Measurements from ENCODE around the gene PCDH10.

The PCDH10 gene

DNA sequence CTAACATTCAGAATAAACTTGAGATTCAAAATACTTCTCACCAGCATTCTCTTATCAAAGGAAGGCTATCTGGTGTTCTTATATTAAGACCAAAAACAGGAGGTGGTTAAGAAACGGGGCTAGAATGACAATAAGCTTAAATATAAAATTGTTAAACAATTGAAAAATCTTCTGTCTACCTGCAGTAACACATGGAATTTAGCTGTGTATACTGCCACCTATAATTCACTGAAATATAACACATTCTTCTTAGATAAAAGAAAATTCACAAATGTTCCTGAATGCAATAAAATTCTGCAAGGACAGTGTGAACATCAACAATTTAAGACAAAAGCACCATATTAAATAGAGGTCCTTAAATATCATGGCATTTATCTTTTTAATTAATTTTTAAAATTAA, 11.5 kb upstream of the PCDH10 start:
- FAIRE-seq, result no peak
- TF ChIP-seq POLR2A (IDR thresholded peaks at IDR 0.05; ENCODE audit: low read depth, low read length) (no peak), TAF1 (IDR thresholded peaks at IDR 0.05; ENCODE audit: borderline replicate concordance, low read depth, low read length) (no peak)

DNA sequence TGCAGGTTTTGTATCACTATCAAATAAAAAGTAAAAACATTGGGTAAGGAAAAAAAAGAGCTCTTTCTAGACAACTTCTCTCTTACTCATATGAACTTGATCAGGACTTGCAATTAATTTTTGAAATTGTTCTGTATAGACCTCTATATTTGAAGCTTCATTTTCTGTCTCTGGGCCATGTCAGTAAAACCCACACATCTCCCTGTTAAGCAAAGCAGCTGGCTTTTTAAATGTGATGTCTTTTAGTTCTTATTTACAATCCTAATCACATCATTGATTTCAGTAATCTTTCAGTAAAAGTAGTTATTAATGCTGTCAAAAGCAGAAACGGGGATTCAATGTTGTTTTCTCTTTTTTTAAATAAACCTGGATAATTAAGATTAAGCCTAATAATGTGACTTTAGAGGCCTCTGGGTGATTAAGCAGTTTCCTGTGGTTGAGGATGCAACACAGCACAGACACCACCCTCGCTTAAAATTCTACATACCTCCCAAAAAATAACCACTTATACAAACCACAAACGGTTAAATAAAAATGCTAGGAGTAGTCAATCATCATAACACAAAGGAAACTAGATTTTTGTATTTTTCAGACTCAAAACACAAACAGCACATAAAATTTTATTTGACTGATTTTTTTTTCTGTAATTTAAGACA, 5.2 kb upstream of the PCDH10 start:
- FAIRE-seq (no peak), DNase-seq (ENCODE audit: insufficient read length) (no peak)
- no peak for TF ChIP-seq POLR2A (IDR thresholded peaks at IDR 0.05; ENCODE audit: low read depth, low read length)
- TF ChIP-seq TAF1 (IDR thresholded peaks at IDR 0.05; ENCODE audit: borderline replicate concordance, low read depth, low read length), result no peak
- no peak for TF ChIP-seq POLR2AphosphoS5 (IDR thresholded peaks at IDR 0.05; ENCODE audit: low read depth, low read length)

More for the DNA sequence above, 11.5 kb upstream of the PCDH10 start:
- no peak for DNase-seq (ENCODE audit: insufficient read length)

DNA sequence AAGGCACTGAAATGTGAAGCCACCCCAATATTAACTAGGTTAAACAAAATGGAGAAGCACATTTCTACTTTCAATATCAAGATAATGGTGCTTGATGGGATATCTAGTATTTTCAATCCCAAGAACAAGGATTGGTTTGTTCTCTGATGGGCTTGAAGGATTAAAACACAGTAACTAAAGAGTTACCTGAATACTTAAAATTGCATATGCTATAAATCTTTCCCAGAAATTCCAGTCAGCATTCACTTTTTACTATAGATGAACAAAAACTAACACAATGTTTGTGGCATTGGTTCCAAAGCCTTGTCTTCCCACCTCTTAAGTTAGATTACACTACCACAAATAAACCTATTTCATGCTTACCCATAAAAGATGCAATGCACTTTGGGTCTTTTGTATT, 3.9 kb upstream of the PCDH10 start:
- DNase-seq (ENCODE audit: insufficient read length), result no peak
- no peak for FAIRE-seq
- TF ChIP-seq TAF1 (IDR thresholded peaks at IDR 0.05; ENCODE audit: borderline replicate concordance, low read depth, low read length), result no peak
- TF ChIP-seq POLR2A (IDR thresholded peaks at IDR 0.05; ENCODE audit: low read depth, low read length), result no peak
- no peak for TF ChIP-seq POLR2AphosphoS5 (IDR thresholded peaks at IDR 0.05; ENCODE audit: low read depth, low read length)

DNA sequence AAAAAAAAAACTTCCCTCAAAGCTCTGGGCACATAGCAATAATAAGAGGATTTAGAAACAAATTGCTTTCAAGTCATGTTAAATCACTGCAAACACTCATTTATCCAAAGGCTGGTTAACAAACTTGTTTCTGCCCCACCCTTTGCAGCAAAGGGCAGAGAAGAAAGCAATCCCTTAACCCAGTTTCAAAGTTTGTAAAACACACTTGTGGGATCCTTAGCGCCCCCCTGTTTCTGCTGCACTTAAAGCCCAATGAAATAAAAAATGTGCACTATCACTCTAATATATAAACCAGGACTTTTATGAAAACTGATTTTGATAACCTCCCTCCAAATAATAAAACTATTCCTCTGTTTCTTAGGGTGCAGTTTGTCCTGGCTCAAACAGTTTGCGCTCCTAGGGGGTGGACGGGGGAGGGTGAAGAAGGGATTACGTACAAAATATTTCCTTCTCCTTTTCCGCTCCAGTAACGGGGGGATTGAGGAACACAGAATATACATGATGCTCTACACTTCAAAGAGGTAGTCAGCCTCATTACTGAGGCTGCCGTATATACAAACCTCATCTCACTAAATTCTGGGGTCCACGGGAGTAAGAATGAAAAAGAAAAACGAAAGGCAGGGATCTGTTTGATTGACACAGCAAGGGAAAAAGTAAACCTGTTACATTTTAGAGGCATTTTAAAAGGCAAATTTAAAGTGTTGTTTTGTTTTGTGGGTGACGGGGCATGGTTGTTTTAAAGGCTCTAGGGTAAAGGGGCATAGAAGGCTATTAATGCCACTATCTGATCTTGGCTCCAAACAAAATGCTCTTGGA, 3.1 kb upstream of the PCDH10 start:
- FAIRE-seq (no peak), DNase-seq (ENCODE audit: insufficient read length) (no peak)
- TF ChIP-seq TAF1 (IDR thresholded peaks at IDR 0.05; ENCODE audit: borderline replicate concordance, low read depth, low read length) (no peak), POLR2AphosphoS5 (IDR thresholded peaks at IDR 0.05; ENCODE audit: low read depth, low read length) (no peak), POLR2A (IDR thresholded peaks at IDR 0.05; ENCODE audit: low read depth, low read length) (no peak)

DNA sequence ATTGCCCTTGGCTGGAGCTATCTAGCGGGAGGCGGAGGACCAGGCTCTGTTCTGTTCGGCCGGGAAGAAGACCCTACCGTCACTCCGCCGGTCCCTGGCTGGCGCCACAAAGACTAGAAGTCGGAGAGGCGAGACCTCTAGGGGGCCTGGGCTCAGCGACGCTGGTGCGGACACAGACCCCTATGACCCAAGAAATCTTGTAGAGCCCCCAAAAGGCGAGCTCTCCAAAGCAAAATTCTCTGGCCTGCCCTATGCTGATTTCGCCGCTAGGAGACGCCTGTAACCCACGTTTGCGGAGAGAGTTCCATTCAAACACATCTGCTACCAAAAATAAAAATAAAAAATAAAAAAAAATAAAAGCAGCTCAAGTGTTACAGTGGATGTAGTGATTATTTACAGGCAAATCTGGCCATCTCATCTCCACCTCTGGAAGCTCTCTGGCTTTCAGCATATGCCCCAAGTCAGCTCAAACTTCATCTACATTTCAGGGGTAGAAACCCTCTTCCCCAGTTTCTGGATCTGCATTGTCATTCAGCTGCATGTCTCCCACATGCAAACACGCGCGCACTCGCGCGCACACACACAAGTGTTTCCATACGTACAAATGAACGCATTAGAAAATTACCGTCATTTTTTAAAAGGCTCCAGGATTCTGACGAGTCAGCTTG, 2.4 kb upstream of the PCDH10 start:
- DNase-seq (ENCODE audit: insufficient read length), result no peak
- TF ChIP-seq POLR2A (IDR thresholded peaks at IDR 0.05; ENCODE audit: low read depth, low read length) (no peak), TAF1 (IDR thresholded peaks at IDR 0.05; ENCODE audit: borderline replicate concordance, low read depth, low read length) (no peak), POLR2AphosphoS5 (IDR thresholded peaks at IDR 0.05; ENCODE audit: low read depth, low read length) (no peak)
- no peak for FAIRE-seq

DNA sequence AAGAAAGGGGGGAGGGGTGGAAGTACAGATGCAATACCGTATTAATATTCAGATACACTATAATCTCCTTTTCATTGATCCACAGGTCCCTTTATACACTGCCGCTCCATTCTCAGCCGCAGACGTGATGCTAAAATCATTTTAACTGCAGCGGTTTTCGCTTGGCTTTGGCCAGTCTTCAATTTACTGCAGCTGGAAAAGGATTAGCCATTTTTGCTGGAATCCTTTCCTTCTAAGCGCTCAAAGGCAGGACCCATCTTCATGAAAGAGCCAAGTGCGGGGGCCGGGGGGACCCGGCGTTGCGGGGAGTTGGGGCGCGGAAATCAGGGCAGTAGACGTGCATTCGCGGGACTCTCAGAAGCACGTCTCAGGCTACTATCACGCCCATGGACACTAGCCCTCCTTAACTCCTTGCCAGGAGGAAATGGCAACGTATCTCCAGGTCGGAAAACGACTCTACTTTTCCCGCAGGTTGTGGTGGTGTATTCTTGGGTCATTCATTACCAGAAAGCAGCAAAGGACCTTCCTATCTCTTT, 1.7 kb upstream of the PCDH10 start:
- DNase-seq (ENCODE audit: insufficient read length) (no peak), FAIRE-seq (no peak)
- no peak for TF ChIP-seq POLR2AphosphoS5 (IDR thresholded peaks at IDR 0.05; ENCODE audit: low read depth, low read length)

DNA sequence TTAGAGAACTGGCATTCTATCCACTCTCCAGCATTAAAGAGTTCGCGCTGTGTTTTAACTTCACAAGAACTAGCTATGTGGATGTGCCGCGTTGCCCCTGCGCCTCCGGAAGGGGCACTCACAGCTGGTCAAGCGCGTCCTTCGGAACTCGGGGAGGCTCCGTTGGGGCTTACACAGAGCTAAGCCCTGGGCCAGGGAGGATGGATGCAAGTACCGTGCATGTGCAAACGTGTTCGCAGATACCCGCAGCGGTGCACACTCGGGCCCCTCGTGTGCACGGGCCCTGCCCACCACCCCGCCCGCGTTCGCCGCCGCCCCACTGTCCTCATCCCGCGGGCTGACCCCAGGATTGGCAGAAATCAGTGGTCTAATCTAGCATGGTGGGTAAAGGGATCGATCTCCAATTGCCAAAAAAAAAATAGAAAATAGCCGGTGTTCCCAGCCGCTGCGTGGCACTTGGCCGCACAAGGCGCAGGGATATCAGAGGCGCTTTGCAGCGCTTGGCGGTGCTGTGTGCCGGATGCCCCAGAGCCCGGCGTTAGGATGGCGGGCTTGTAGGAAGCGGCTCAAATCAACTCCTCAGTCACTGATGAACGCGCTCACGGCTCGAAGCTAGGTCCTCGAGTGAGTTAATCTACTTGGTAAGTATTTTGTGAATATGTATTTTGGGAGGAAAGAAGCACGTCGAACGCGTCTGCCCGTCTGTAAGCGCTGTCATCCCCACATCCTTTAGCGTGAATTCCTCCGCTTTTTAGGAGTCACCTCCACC, 989 bp upstream of the PCDH10 start:
- DNase-seq (ENCODE audit: insufficient read length), result no peak
- TF ChIP-seq POLR2A (IDR thresholded peaks at IDR 0.05; ENCODE audit: low read depth, low read length), result no peak
- TF ChIP-seq POLR2AphosphoS5 (IDR thresholded peaks at IDR 0.05; ENCODE audit: low read depth, low read length), result no peak
- TF ChIP-seq TAF1 (IDR thresholded peaks at IDR 0.05; ENCODE audit: borderline replicate concordance, low read depth, low read length), result no peak
- no peak for FAIRE-seq

DNA sequence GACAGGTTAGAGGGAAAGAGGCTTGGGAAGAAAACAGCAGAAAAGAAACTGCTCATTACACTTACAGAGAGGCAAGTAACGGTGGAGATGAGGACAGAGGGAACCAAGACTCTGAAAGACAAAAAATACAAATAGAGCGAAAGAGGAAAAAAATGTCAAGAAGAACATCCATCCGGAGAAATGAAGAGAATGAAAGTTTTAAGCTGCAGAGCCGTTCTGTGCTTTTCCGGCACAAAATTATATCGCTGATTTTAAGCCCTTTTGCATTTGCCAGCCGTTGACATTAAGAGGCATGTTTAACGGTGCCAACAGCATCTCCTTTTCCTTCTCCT, 236 bp downstream of the PCDH10 start:
- no peak for DNase-seq (ENCODE audit: insufficient read length)
- no peak for TF ChIP-seq TAF1 (IDR thresholded peaks at IDR 0.05; ENCODE audit: borderline replicate concordance, low read depth, low read length)
- no peak for TF ChIP-seq POLR2A (IDR thresholded peaks at IDR 0.05; ENCODE audit: low read depth, low read length)
- no peak for TF ChIP-seq POLR2AphosphoS5 (IDR thresholded peaks at IDR 0.05; ENCODE audit: low read depth, low read length)
- no peak for FAIRE-seq

DNA sequence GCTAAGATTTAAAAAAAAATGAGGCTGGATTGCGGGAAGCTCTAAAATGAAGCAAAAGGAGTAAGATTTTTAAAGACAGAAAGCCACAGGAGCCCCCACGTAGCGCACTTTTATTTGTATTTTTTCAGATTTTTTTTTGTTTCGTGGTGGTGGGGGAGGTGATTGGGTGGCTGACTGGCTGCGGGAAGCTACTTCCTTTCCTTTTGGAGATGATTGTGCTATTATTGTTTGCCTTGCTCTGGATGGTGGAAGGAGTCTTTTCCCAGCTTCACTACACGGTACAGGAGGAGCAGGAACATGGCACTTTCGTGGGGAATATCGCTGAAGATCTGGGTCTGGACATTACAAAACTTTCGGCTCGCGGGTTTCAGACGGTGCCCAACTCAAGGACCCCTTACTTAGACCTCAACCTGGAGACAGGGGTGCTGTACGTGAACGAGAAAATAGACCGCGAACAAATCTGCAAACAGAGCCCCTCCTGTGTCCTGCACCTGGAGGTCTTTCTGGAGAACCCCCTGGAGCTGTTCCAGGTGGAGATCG, 908 bp downstream of the PCDH10 start:
- no peak for FAIRE-seq

DNA sequence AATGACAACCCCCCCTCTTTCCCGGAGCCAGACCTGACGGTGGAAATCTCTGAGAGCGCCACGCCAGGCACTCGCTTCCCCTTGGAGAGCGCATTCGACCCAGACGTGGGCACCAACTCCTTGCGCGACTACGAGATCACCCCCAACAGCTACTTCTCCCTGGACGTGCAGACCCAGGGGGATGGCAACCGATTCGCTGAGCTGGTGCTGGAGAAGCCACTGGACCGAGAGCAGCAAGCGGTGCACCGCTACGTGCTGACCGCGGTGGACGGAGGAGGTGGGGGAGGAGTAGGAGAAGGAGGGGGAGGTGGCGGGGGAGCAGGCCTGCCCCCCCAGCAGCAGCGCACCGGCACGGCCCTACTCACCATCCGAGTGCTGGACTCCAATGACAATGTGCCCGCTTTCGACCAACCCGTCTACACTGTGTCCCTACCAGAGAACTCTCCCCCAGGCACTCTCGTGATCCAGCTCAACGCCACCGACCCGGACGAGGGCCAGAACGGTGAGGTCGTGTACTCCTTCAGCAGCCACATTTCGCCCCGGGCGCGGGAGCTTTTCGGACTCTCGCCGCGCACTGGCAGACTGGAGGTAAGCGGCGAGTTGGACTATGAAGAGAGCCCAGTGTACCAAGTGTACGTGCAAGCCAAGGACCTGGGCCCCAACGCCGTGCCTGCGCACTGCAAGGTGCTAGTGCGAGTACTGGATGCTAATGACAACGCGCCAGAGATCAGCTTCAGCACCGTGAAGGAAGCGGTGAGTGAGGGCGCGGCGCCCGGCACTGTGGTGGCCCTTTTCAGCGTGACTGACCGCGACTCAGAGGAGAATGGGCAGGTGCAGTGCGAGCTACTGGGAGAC, 1.6 kb downstream of the PCDH10 start:
- FAIRE-seq, result no peak
- TF ChIP-seq POLR2AphosphoS5 (IDR thresholded peaks at IDR 0.05; ENCODE audit: low read depth, low read length) (no peak), TAF1 (IDR thresholded peaks at IDR 0.05; ENCODE audit: borderline replicate concordance, low read depth, low read length) (no peak), POLR2A (IDR thresholded peaks at IDR 0.05; ENCODE audit: low read depth, low read length) (no peak)
- no peak for DNase-seq (ENCODE audit: insufficient read length)

More for the DNA sequence above, 908 bp downstream of the PCDH10 start:
- TF ChIP-seq POLR2AphosphoS5 (IDR thresholded peaks at IDR 0.05; ENCODE audit: low read depth, low read length), result no peak
- no peak for TF ChIP-seq TAF1 (IDR thresholded peaks at IDR 0.05; ENCODE audit: borderline replicate concordance, low read depth, low read length)
- no peak for TF ChIP-seq POLR2A (IDR thresholded peaks at IDR 0.05; ENCODE audit: low read depth, low read length)
- no peak for DNase-seq (ENCODE audit: insufficient read length)
